K562 (cell line): ENCODE results near the gene MEGF10. TPM values are rescaled to one million over a fixed set of nuclear protein-coding genes. Genes with fewer than 3 reads are reported as not detected.

ENCODE experiments used
- ATAC-seq: fragments of 200-7000 bp; cut with Tn5 transposase; 3 replicates; pipeline ENCODE4 v1.9.1; 2020; ENCODE audit warnings: moderate library complexity
- BruUV-seq: library from RNA; stranded (reverse); fragments of 400-500 nt; replicated peaks from 2 replicates; lab custom pipeline; 2021; lab: Mats Ljungman, UMichigan
- CTCF ChIA-PET: fragments of 300-600 bp; formaldehyde crosslinking; extraction: SDS; loops from one replicate; lab custom pipeline; 2021; ENCODE audit warnings: low intra/inter-chr PET ratio; lab: Yijun Ruan, JAX
- POLR2A ChIA-PET: fragments of 300-600, 350-650 bp; sonication (Branson Sonifier 250); formaldehyde crosslinking; extraction: SDS; loops from one replicate; lab custom pipeline; 2021; ENCODE audit warnings: antibody characterized with exemption, inconsistent platforms; lab: Yijun Ruan, JAX
- DNase-seq, 4 experiments: peaks; one replicate each; pipeline versions ENCODE4 v3.0.0 to v3.0.0-alpha.2; 2011 to 2018; ENCODE audit warnings: low spot score in 3 of 4, mixed read lengths in 3 of 4; ENCODE audit errors: extremely low read depth in 1 of 4
- FAIRE-seq: peaks from 2 replicates; lab custom pipeline; 2011; peaks lifted over from hg19 to GRCh38; lab: Jason Lieb, UNC
- H2AFZ ChIP-seq: 2 replicates; pipeline ENCODE4 v1.6.0; 2011; ENCODE audit warnings: low read depth, low read length, control low read depth, inconsistent platforms
- H3K27ac ChIP-seq: fragments of 200-600 bp; 3 replicates; pipeline ENCODE4 v1.8.0; 2011; ENCODE audit warnings: low read depth, mild to moderate bottlenecking, control low read depth, inconsistent platforms, low read length, moderate library complexity, mixed read lengths; ENCODE audit errors: extremely low read depth
- H3K27me3 ChIP-seq, 2 experiments: fragments of 300-600 bp in 1 of 2; 2 replicates in 1 of 2; 3 replicates in 1 of 2; pipeline versions ENCODE4 v1.6.0 to v1.8.0; 2011; ENCODE audit warnings: inconsistent platforms in 2 of 2, low read length in 2 of 2, mild to moderate bottlenecking in 1 of 2, mixed read lengths in 1 of 2, moderate library complexity in 1 of 2; ENCODE audit not compliant: control insufficient read depth in 2 of 2, insufficient read depth in 2 of 2
- H3K36me3 ChIP-seq: fragments of 300-600 bp; 3 replicates; pipeline ENCODE4 v1.8.0; 2011; ENCODE audit warnings: mild to moderate bottlenecking, low read length, inconsistent platforms; ENCODE audit not compliant: control insufficient read depth, insufficient read depth
- H3K4me1 ChIP-seq, 2 experiments: fragments of 200-600 bp in 1 of 2; replicated peaks in 1 of 2; 2 replicates in 1 of 2; 3 replicates in 1 of 2; pipeline versions ENCODE4 v1.5.1 to v1.8.0; 2011; ENCODE audit warnings: inconsistent platforms in 2 of 2, low read length in 2 of 2, mild to moderate bottlenecking in 1 of 2, mixed read lengths in 1 of 2, moderate library complexity in 1 of 2; ENCODE audit not compliant: control insufficient read depth in 2 of 2, insufficient read depth in 2 of 2
- H3K4me2 ChIP-seq: 2 replicates; pipeline ENCODE4 v1.6.1; 2011; ENCODE audit warnings: low read length, control low read depth, inconsistent platforms, mixed read lengths; ENCODE audit not compliant: insufficient read depth
- H3K4me3 ChIP-seq: fragments of 200-600 bp; sonication (generic), shearing (Covaris generic); 2 replicates; pipeline ENCODE4 v1.5.1; 2016; ENCODE audit warnings: control low read depth, inconsistent platforms
- H3K79me2 ChIP-seq: fragments of 200-600 bp; 3 replicates; pipeline ENCODE4 v1.8.0; 2011; ENCODE audit warnings: low read length, inconsistent platforms; ENCODE audit not compliant: control insufficient read depth, insufficient read depth
- H3K9ac ChIP-seq, 2 experiments: 2 replicates each; pipeline versions ENCODE4 v1.6.0 to v1.6.1; 2011; ENCODE audit warnings: low read depth in 2 of 2, low read length in 2 of 2, control low read depth in 1 of 2, inconsistent platforms in 1 of 2, mild to moderate bottlenecking in 1 of 2, mixed read lengths in 1 of 2; ENCODE audit not compliant: insufficient read depth in 1 of 2
- H3K9me1 ChIP-seq: one replicate; pipeline ENCODE4 v1.6.0; 2011; ENCODE audit warnings: inconsistent platforms, mild to moderate bottlenecking, low read length, moderate library complexity; ENCODE audit not compliant: control insufficient read depth, insufficient read depth
- H3K9me3 ChIP-seq: replicated peaks from 2 replicates; pipeline ENCODE4 v1.5.1; 2011; ENCODE audit warnings: low read depth, low read length, inconsistent platforms; ENCODE audit not compliant: control insufficient read depth, insufficient read depth
- H4K20me1 ChIP-seq: replicated peaks from 2 replicates; pipeline ENCODE4 v1.6.1; 2011; ENCODE audit warnings: low read length, inconsistent platforms, mixed read lengths; ENCODE audit not compliant: control insufficient read depth, insufficient read depth
- ASH1L ChIP-seq: fragments of 450-650 bp; IDR thresholded peaks from 2 replicates; pipeline ENCODE4 v1.6.1; 2018; ENCODE audit warnings: borderline replicate concordance, mild to moderate bottlenecking, low read depth; ENCODE audit not compliant: partially characterized antibody
- CBFA2T3 ChIP-seq: fragments of 450-650 bp; IDR thresholded peaks from 2 replicates; pipeline ENCODE4 v1.6.1; 2017
- CTCF ChIP-seq, 3 experiments: IDR thresholded peaks in 2 of 3; conservative IDR thresholded peaks in 1 of 3; 2 replicates each; pipeline ENCODE4 v1.5.1; 2011 to 2012; ENCODE audit warnings: low read length in 3 of 3, mild to moderate bottlenecking in 3 of 3, control low read depth in 2 of 3, improper control_type of control experiment in 1 of 3, inconsistent platforms in 1 of 3, low read depth in 1 of 3, mixed read lengths in 1 of 3, moderate library complexity in 1 of 3; ENCODE audit not compliant: insufficient read depth in 2 of 3
- ZNF174 ChIP-seq: fragments of 250-450 bp; sonication (Bioruptor Pico); IDR thresholded peaks from 2 replicates; pipeline ENCODE4 v1.4.0; 2020; ENCODE audit warnings: mild to moderate bottlenecking
- WGBS: fragments of 100-300 bp; shearing (Covaris generic); methylation state at CpG from one replicate; pipeline ENCODE4 v1.1.6; 2016; ENCODE audit warnings: low coverage, mixed read lengths; ENCODE audit not compliant: insufficient coverage; ENCODE audit errors: missing lambda C conversion rate; 5-methylcytosine and 5-hydroxymethylcytosine counted together
- in situ Hi-C: fragments of 300-500 bp; cut with MboI; formaldehyde crosslinking; loops from 4 replicates; pipeline ENCODE4 v1.15.0; 2018; ENCODE audit warnings: inconsistent platforms, mixed read lengths
- intact Hi-C: fragments of 100-400 bp; cut with micrococcal nuclease; formaldehyde crosslinking; loops from 2 replicates; pipeline ENCODE4 v1.14.2; 2022
- polyA plus RNA-seq, 8 experiments: library from polyadenylated mRNA; depleted of rRNA in 4 of 8; stranded (reverse) in 5 of 8; unstranded in 3 of 8; fragments of >200 nt; fragmentation: Nextera tagmentation in 2 of 8; fragmentation: Illumina TruSeq in 1 of 8; extraction: Ambion mirVana in 2 of 8; extraction: Trizol in 1 of 8; gene quantifications; 2 replicates each; pipeline versions ENCODE4 v1.2.1 to v1.2.3, GENCODE V29; 2011 to 2014; ENCODE audit warnings: inconsistent platforms in 1 of 8, missing spikeins in 1 of 8
- total RNA-seq, 7 experiments: library from RNA; depleted of rRNA in 6 of 7; stranded (reverse); fragments of >200 nt in 6 of 7; fragmentation: Illumina TruSeq in 2 of 7; extraction: Trizol in 2 of 7; gene quantifications; 2 replicates each; pipeline versions ENCODE4 v1.2.1 to v1.2.3, GENCODE V29; 2011 to 2021; ENCODE audit warnings: low replicate concordance in 1 of 7
- TF ChIP-seq, protein P1 (sequence below): fragments of 250-450 bp; sonication (Bioruptor Pico); IDR thresholded peaks from 2 replicates; pipeline ENCODE4 v1.5.0; 2021

The MEGF10 gene
- total and polyA plus RNA-seq, 9 of the 15 experiments (the other 6 are each of a cell fraction or from before 2014, with no cell fraction given), result 0.07 TPM; not detected in 8

DNA sequence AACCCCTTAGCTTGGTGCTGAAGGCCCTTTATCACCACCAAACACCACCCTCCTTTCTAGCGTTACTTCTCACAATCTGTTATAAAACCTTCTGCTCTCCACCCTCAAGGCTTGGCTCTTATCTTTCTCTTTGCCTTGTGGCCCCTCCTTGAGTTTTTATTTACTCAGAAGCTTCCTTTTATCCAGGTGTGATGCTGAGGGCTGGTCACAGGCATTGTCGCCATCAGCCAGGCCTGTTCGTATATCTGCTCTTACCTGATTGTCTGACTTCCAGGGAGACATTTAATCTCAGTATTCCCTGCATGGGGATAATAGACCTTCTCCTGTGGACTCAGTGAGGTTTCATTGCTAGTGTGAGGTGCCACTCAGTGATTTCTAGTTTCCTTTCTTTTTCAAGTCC lies 34.2 kb downstream of the MEGF10 start:
- Histone ChIP-seq H3K79me2 (no peaks in the 10 kb centered on the region), H4K20me1 (no peaks in the 10 kb centered on the region), H3K9me1 (no peaks in the 10 kb centered on the region), H3K27ac (no peak overlapping the region), H3K9ac (no peak overlapping the region), H3K4me1 (no peaks in the 10 kb centered on the region), H3K36me3 (no peaks in the 10 kb centered on the region), H3K27me3 (no peaks in the 10 kb centered on the region), H3K9me3 (no peaks in the 10 kb centered on the region), H3K4me2 (no peak overlapping the region), H3K4me3 (no peak overlapping the region), H2AFZ (no peak overlapping the region)
- 0% methylated on average over 3 of the region's 3 CpGs for whole genome bisulfite sequencing
- no peak for DNase-seq
- TF ChIP-seq CBFA2T3 (0 out of 2 replicates have a peak, but pooled peaks have one; percentile 8), ZNF174 (CRISPR knock-in tag) (no peak)
- ChIA-PET CTCF (no interaction called here), POLR2A (interaction anchor here (0.7 kb wide), 1 partner anchor 183 kb away, joined by 3 read pairs; no protein-coding TSS in a partner anchor)
- no TSS peak for BruUV-seq
- intact Hi-C loops, result no loop called here
- no peak for FAIRE-seq
- ATAC-seq, result no peak
- in situ Hi-C loops, result loop anchor here (25.0 kb wide), 2 partner anchors 687 to 987 kb away; a partner anchor contains a TSS

DNA sequence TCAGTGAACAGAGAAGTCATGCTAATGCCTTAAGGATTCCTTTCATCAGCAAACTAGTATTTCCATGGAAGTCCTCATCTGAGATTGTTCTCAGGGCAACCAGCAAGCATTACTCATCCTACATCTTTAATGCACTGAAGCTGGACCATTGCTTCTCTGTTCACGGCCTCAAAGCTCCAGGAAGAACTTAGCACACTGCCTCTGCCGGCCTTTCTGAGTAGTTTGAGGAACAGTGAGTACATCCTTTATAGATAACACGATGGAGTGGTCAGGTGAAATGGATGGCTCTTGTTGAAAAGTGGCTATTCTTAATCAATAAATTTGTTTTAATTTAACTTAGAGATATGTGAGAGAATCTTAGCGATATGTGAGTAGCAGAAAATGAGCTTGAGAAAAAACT lies 35.8 kb downstream of the MEGF10 start:
- Histone ChIP-seq H3K4me3 (no peak overlapping the region), H3K9me3 (no peaks in the 10 kb centered on the region), H3K4me1 (no peaks in the 10 kb centered on the region), H3K9ac (no peak overlapping the region), H3K9me1 (no peaks in the 10 kb centered on the region), H2AFZ (no peak overlapping the region), H3K27ac (no peak overlapping the region), H3K36me3 (no peaks in the 10 kb centered on the region), H4K20me1 (no peaks in the 10 kb centered on the region), H3K79me2 (no peaks in the 10 kb centered on the region), H3K4me2 (no peak overlapping the region), H3K27me3 (no peaks in the 10 kb centered on the region)
- ATAC-seq, result peak; percentile 66; the same call in 2 of the 3 replicates
- ChIA-PET CTCF (no interaction called here), POLR2A (interaction anchor here (1.1 kb wide), 1 partner anchor 75 kb away, joined by 3 read pairs; no protein-coding TSS in a partner anchor)
- TF ChIP-seq CTCF (IDR thresholded peaks at IDR 0.05 in 2 of 3, conservative IDR thresholded peaks at IDR 0.05 in 1 of 3; ENCODE audit: insufficient read depth in 2 of 3, low read depth in 1 of 3, low read length in 3 of 3), result 0 out of 6 replicates have a peak, but pooled peaks of 2 of the 3 experiments have one; percentile 4 to 6
- TF ChIP-seq, protein P1, sequence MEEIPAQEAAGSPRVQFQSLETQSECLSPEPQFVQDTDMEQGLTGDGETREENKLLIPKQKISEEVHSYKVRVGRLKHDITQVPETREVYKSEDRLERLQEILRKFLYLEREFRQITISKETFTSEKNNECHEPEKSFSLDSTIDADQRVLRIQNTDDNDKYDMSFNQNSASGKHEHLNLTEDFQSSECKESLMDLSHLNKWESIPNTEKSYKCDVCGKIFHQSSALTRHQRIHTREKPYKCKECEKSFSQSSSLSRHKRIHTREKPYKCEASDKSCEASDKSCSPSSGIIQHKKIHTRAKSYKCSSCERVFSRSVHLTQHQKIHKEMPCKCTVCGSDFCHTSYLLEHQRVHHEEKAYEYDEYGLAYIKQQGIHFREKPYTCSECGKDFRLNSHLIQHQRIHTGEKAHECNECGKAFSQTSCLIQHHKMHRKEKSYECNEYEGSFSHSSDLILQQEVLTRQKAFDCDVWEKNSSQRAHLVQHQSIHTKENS (CRISPR knock-in tag), result no peak
- no peak for TF ChIP-seq ASH1L
- intact Hi-C loops, result no loop called here
- WGBS, result 0% methylated on average over 4 of the region's 4 CpGs
- DNase-seq, result peak in 1 of 4 experiments; percentile 5
- no TSS peak for BruUV-seq
- in situ Hi-C loops, result no loop called here
- FAIRE-seq, result no peak
